Stimulated activated CD4-positive, alpha-beta T cell treated with anti-CD3 and anti-CD28 coated beads, TNF-alpha, amount 100 ng/mL, for 1 hour (primary cell): ENCODE measurements around the gene CADPS.

ENCODE experiments used
- DNase-seq, 3 donors: peaks; one replicate each; pipeline ENCODE4 v3.0.0-alpha.2; 2020; ENCODE audit warnings: low read depth in 3 of 3, low spot score in 1 of 3

Gene CADPS

GRCh38 chr3:62562596-62562995 is 312.6 kb downstream of the CADPS start:
- no peak for DNase-seq

GRCh38 chr3:62562017-62562416 is 313.2 kb downstream of the CADPS start:
- DNase-seq = no peak

GRCh38 chr3:62559831-62560445 is 315.3 kb downstream of the CADPS start:
- DNase-seq = no peak

GRCh38 chr3:62558549-62559112 is 316.6 kb downstream of the CADPS start:
- no peak for DNase-seq

DNA sequence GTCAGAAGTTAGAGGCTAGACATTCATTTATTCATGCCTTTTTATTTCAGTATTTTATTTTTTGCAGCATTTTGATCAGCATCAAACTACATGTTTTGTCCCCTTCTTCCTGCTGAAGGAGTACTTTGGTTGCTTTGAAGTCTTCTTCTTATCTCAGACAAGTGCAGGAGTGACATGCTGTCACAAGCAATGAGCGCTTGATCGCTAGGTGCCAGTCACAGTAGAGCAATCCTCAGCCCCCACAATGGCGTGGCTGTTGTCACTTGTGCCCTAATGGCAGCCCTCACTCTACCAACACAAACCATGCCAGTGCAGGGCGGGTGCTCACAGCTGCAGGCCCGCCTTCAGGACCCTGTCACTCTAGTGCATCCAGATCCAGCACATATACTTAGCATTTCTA is 317.2 kb downstream of the CADPS start:
- no peak for DNase-seq

GRCh38 chr3:62557450-62557849 is 317.8 kb downstream of the CADPS start:
- DNase-seq = no peak

DNA sequence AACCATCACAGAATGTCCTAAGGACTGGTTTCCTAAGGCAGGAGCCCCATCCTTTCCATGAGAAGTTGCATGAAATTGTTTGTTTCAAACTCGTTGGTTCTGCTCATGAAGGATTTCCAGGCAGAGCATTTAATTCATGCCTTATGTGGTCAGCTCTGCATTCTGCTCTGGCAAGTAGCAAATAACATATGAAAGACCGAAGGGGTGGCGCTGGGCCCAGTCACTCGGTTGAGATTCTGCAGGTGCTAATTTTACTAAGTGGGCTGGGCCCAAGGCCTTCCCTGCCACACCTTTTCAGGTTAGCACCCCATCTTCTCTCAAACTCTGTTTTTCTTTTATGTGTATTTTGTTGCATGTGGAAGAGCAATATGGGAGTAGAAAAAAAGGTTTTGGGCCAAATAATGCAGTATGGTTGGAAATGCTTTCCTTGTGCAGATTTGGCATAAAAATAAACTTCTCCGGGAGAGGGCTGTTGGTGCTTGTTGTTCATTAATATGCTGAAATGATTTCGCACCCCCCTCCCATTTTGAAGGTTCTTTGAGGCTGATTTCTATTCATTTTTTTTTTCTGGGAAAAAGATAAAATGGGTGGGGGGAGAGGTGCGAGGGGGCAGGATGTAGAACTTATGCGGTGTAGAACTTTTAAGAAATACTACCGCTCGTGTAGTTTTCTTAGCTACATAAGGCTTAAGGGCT is 318.9 kb downstream of the CADPS start:
- no peak for DNase-seq

DNA sequence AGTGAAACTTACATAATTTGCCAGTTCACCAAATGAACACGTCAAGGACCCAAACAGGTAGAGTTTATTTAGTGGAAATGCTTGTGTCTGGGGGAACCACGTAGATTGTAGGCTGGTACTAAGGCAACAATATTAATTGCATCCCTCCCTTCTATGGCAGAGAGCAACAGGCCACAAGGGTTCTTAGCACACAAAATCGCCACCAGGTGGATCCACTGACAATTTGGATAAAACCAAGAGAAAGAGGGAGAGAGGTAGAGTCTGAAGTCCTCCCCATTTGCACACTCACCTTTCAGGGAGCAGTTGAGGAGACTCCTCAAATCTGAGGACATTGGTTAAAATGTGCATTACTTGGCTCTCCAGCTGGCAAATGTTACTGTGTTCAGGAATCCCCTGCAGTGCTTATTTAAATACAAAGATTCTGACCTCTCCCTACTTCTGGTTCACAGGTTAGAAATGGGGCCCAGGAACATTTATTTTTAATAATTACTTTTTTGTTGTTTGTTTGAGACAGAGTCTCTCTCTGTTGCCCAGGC is 320.9 kb downstream of the CADPS start:
- DNase-seq = no peak

GRCh38 chr3:62553811-62554210 is 321.4 kb downstream of the CADPS start:
- DNase-seq = no peak

DNA sequence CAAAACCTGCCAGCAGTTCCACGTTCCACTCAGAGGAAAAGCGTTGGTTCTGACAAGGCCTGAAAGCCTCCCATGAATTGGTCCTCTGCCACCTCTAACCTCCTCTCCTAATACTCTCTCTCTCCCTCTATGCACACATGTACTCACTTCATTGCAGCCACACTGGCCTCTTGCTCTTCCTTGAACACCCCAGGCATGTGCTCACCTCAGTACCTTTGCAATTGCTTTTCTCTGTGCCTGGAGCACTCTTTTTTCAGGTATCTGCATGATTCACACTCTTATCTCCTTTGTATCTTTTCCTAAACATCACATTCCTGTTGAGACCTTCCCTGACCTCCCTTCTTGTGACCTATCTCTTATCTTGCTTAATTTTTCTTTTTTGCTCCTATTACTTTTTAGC is 323.7 kb downstream of the CADPS start:
- no peak for DNase-seq

DNA sequence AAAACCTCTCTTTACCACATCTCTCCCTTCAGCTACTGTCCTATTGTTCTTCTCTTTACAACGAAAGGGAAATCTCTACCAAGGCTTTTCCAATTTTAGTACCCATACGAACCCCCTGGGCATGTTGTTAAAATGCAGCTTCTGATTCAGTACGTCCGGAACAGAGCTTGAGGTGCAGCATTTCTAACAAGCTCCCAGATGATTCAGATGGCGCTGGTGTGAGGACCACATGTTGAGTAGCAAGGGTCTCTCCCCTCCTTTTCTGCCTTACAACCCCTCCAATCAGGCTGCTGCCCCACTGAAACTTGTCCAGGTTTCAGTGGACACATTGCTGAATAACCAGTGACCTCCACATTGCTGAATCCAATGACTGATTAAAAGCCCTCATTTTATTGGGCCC is 324.8 kb downstream of the CADPS start:
- no peak for DNase-seq

- no peak for DNase-seq
Observed at GRCh38 chr3:62548528-62549205, 326.5 kb downstream of the CADPS start.

GRCh38 chr3:62546266-62546665 is 328.9 kb downstream of the CADPS start:
- no peak for DNase-seq

DNA sequence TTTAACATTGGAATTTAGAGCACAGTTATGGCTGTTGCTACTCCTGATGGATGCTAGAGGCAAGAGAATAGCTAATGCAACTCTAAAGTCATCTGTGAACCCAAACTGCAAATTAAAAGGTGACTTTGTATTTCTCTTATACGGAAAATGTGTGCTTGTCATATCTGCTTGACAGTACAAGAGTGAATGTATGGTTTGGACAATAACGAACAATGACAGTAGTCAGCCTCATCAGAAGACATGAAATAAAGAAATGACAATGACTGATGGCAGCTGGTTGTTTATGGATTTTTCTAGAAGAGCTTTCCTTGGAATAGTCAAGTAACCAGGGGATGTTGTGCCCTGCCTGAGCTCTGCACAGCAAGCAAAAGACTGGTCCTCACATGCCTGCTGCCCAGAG is 333.0 kb downstream of the CADPS start:
- no peak for DNase-seq

- no peak for DNase-seq
Observed at GRCh38 chr3:62539762-62540161, 335.5 kb downstream of the CADPS start.

DNA sequence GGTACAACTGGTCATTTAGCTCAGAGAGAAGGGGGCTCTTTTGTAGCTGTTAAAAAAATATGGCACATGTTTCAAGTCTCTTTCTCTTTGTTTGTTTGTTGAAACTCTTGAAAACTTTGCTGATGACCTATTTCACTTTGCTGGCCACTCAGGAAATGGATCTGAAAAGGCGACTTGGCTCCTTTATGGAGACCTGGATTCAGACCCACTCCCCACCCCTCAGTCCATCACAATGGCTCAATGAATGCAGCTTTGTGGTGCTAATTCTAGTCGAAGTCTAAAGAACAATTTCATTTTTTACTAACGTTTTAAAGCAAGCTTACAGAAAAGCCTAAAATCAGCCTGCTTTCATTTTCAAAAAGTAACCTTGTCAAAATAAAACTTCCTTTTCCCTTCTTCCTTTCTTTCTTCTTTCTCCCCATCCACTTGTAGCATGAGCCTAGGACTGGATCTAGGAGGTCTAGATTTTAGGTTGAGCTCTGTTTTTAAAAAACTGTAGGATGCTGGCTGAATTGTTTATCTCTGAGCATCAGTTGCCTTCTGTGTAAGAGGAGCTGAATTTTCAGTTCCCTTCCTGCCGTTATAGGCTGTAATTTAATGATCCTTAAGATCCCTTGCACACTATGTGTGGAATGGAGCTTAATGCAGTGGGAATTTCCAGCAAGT is 336.4 kb downstream of the CADPS start:
- DNase-seq = no peak

GRCh38 chr3:62534326-62534725 is 340.9 kb downstream of the CADPS start:
- no peak for DNase-seq

DNA sequence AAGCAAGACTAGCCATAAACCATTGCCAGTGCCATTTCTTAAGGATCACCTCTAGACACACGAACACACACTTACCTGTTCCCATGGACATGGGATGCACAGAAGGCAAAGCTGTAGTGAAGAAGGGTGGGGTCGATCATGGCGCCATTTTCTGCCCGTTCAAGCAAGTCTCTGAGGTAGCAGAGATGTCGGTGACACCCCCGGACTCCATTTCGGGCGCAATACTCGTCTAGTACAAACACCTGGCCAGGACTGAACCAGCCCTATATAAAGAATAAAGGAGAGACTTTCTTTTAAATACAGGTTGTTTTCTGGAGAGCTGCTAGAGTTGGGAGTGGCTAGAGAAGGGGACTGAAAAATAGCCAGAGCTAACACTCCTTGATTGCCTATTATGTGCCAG is 342.4 kb downstream of the CADPS start:
- DNase-seq = no peak

DNA sequence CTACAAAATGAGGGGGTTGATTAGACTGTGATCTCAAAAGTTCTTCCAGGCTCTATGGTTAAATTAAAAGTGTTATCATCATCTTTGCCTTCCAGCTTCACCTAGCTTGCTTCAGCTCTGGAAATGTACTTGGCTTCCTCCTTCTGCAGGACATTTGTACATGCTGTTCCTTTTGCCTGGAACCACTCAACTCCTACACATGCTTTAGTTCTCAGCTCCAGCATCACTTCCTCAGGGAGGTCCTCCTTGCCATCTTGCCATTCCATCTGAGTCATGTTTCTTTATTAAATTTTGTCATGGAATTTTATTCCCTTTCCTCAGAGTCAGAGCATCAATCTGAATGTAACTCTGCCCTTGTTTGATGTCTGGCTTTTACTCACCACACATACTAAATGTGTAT is 343.2 kb downstream of the CADPS start:
- DNase-seq = no peak

DNA sequence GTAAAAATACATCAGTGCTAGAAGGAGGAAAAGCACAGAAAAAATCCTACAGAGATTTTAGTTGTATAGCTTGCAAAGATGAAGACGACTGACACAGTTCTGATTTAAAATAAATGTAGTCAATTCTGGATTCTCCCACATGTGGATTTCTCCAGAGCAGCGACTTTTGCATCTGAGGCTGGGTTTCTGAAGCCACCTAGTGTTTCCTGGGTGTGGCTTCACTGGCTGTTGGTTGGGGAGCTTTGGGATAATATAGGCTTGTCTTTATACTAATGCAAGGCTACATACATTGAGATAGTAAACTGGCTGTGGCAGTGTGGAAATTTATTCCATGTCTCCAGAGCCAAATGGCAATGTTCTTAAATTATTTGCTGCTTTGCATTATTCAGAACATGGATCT is 343.7 kb downstream of the CADPS start:
- no peak for DNase-seq

DNA sequence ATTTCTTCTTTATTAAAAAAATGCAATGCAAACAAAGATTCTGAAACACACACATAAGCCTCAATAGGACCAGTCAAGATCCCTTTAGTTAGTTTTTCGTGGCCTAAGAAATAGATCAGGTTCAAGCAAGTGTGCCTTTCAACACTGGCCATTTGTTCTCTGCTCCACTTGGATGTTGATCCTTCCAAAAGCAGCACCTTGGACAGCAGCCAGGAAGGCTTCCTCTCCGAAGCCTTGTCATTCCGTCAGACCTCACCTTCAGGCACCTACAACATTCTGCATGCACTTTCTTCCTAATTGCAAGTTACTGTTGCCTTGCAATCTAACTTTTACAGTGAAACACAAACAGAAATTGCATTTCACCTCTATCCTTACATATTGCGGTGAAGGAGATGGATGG is 346.0 kb downstream of the CADPS start:
- no peak for DNase-seq
